Aorta (tissue), 5 donors: ENCODE measurements around the gene PFN3. TPM values are rescaled to one million over a fixed set of nuclear protein-coding genes. Genes with fewer than 3 reads are reported as not detected.

Experiments
- ATAC-seq: fragments of 200-7000 bp; cut with Tn5 transposase; one replicate; pipeline ENCODE4 v1.9.1; 2022; ENCODE audit warnings: moderate library complexity; ENCODE audit not compliant: low FRiP score
- DNase-seq, 2 donors: peaks; one replicate each; pipeline ENCODE4 v3.0.0-alpha.2; 2020
- H3K27ac ChIP-seq, 2 donors: one replicate each; pipeline ENCODE4 v1.5.1; 2013; ENCODE audit warnings: low read length in 2 of 2, mild to moderate bottlenecking in 2 of 2, moderate library complexity in 2 of 2, control low read depth in 1 of 2, inconsistent platforms in 1 of 2, low read depth in 1 of 2
- H3K27me3 ChIP-seq, 2 donors: one replicate each; pipeline ENCODE4 v1.6.1; 2013; ENCODE audit warnings: control low read depth in 1 of 2, low read length in 1 of 2, mild to moderate bottlenecking in 1 of 2, moderate library complexity in 1 of 2; ENCODE audit not compliant: insufficient read depth in 2 of 2, control insufficient read depth in 1 of 2
- H3K36me3 ChIP-seq, 2 donors: one replicate each; pipeline ENCODE4 v1.6.1; 2013; ENCODE audit warnings: control low read depth in 1 of 2, low read length in 1 of 2, mild to moderate bottlenecking in 1 of 2; ENCODE audit not compliant: insufficient read depth in 2 of 2, control insufficient read depth in 1 of 2
- H3K4me1 ChIP-seq, 2 donors: one replicate each; pipeline ENCODE4 v1.6.1; 2013; ENCODE audit warnings: low read length in 2 of 2, control low read depth in 1 of 2, mild to moderate bottlenecking in 1 of 2, moderate library complexity in 1 of 2; ENCODE audit not compliant: insufficient read depth in 2 of 2, control insufficient read depth in 1 of 2
- H3K4me3 ChIP-seq, 2 donors: one replicate each; pipeline ENCODE4 v1.5.1; 2013; ENCODE audit warnings: low read length in 2 of 2, control low read depth in 1 of 2, mild to moderate bottlenecking in 1 of 2
- H3K9me3 ChIP-seq: one replicate; pipeline ENCODE4 v1.6.1; 2013; ENCODE audit warnings: mild to moderate bottlenecking, low read length; ENCODE audit not compliant: control insufficient read depth
- WGBS, 2 donors: extraction: QIAGEN DNeasy Blood & Tissue Kit; methylation state at CpG; one replicate each; pipeline ENCODE4 v1.1.7; 2013; 5-methylcytosine and 5-hydroxymethylcytosine counted together
- intact Hi-C, 2 donors: fragments of 100-400 bp; cut with DNase I; formaldehyde crosslinking; loops; one replicate each; pipeline versions ENCODE4 v1.14.2 to v1.15.0; 2022
- long read RNA-seq, 2 donors: library from polyadenylated mRNA; unstranded; transcript quantifications; one replicate each; pipeline ENCODE4 v2.0.0, GENCODE V29; 2020 to 2021
- polyA plus RNA-seq, 2 donors: library from polyadenylated mRNA; stranded (reverse); fragments of 200-250 nt; gene quantifications; one replicate each; pipeline ENCODE4 v1.2.3, GENCODE V29; 2013
- total RNA-seq, 2 donors: library from RNA; stranded (reverse); fragmentation: NEBNext Ultra II Directional; extraction: Animal tissue kit (Norgen Biotek cat#: 25700); gene quantifications; one replicate each; pipeline ENCODE4 v1.2.1, GENCODE V29; 2021
- donor health status: healthy with polysubstance abuse.
- donor health status: Bipolar disorder and iron deficiency.
- donor health status: DM: no; HTN: no; CAD: no.
- donor health status: DM: no; HTN: no; CAD: no.
- donor health status: DM: yes; HTN: yes; CAD: no.

Gene PFN3
- total RNA-seq (not detected), polyA plus RNA-seq (not detected)
- long read RNA-seq, donor 1 = 0 reads
- long read RNA-seq, donor 2 = 0 reads

GRCh38 chr5:177399997-177400868 is at the start of gene PFN3:
Gene PFN3 (minus strand): TSS chr5:177400661. CDS start chr5:177400576, 85 bp downstream.
- Histone ChIP-seq H3K27ac (no peak within 1 kb of the TSS), H3K4me3 (no peak within 1 kb of the TSS), H3K9me3 (no peaks in the 10 kb centered on the region), H3K4me1 (no peaks in the 10 kb centered on the region), H3K27me3 (peaks cover 0 to 3% of the 10 kb centered on the region in 2 donors), H3K36me3 (no peaks in the 10 kb centered on the region)
- ATAC-seq (no peak), DNase-seq (no peak)
- intact Hi-C loops = no loop called here
- WGBS, 2 donors = 8 to 11% methylated on average over 89 to 92 of the region's 92 CpGs

GRCh38 chr5:177449140-177450061 is 48.9 kb upstream of the PFN3 start:
- H3K27me3 ChIP-seq = no peaks in the 10 kb centered on the region
- H3K4me3 ChIP-seq = no peak overlapping the region
- H3K9me3 ChIP-seq = no peaks in the 10 kb centered on the region
- H3K36me3 ChIP-seq = no peaks in the 10 kb centered on the region
- WGBS, 2 donors = 90% methylated on average over 18 of the region's 18 CpGs
- no peak for ATAC-seq
- no peak overlapping the region for H3K27ac ChIP-seq
- intact Hi-C loops = loop anchor here in 1 of 2 donors (5.0 kb wide), 1 partner anchor 57 kb away; no protein-coding TSS in a partner anchor
- DNase-seq = no peak
- no peaks in the 10 kb centered on the region for H3K4me1 ChIP-seq

- H3K4me1 ChIP-seq = no peaks in the 10 kb centered on the region
- DNase-seq (no peak), ATAC-seq (no peak)
- no peak overlapping the region for H3K4me3 ChIP-seq
- intact Hi-C loops = no loop called here
- H3K27ac ChIP-seq = no peak overlapping the region
- 77 to 78% methylated on average over 6 of the region's 6 CpGs for WGBS, 2 donors
- no peaks in the 10 kb centered on the region for H3K36me3 ChIP-seq
- no peaks in the 10 kb centered on the region for H3K9me3 ChIP-seq
- no peaks in the 10 kb centered on the region for H3K27me3 ChIP-seq
Measured at GRCh38 chr5:177448244-177448950, 47.9 kb upstream of the PFN3 start.

- 2 to 3% methylated on average over 16 to 23 of the region's 23 CpGs for WGBS, 2 donors
- no peaks in the 10 kb centered on the region for H3K27me3 ChIP-seq
- intact Hi-C loops = no loop called here
- peak; percentile 63 for ATAC-seq
- H3K36me3 ChIP-seq = no peaks in the 10 kb centered on the region
- H3K9me3 ChIP-seq = no peaks in the 10 kb centered on the region
- no peaks in the 10 kb centered on the region for H3K4me1 ChIP-seq
- H3K27ac ChIP-seq = no peak overlapping the region
- no peak overlapping the region for H3K4me3 ChIP-seq
- DNase-seq = peak; percentile 88 to 92
Measured at GRCh38 chr5:177447611-177448243, 47.3 kb upstream of the PFN3 start.

GRCh38 chr5:177447066-177447610 is 46.7 kb upstream of the PFN3 start:
- WGBS, 2 donors = 0 to 1% methylated on average over 14 to 51 of the region's 52 CpGs
- ATAC-seq (peak; percentile 4), DNase-seq (peak in 1 of 2 donors; percentile 73)
- Histone ChIP-seq H3K9me3 (no peaks in the 10 kb centered on the region), H3K27ac (no peak overlapping the region), H3K4me3 (peak overlapping the region; percentile 29 to 41), H3K36me3 (no peaks in the 10 kb centered on the region), H3K27me3 (no peaks in the 10 kb centered on the region), H3K4me1 (no peaks in the 10 kb centered on the region)
- intact Hi-C loops = no loop called here

- DNase-seq (peak; percentile 74 to 89), ATAC-seq (peak; percentile 61)
- intact Hi-C loops = no loop called here
- no peaks in the 10 kb centered on the region for H3K36me3 ChIP-seq
- WGBS, 2 donors = 1% methylated on average over 56 to 89 of the region's 89 CpGs
- H3K4me1 ChIP-seq = no peaks in the 10 kb centered on the region
- peak within 1 kb of the TSS; percentile 29 to 41 for H3K4me3 ChIP-seq
- no peaks in the 10 kb centered on the region for H3K27me3 ChIP-seq
- no peak within 1 kb of the TSS for H3K27ac ChIP-seq
- no peaks in the 10 kb centered on the region for H3K9me3 ChIP-seq
Measured at GRCh38 chr5:177446200-177447065, 46.0 kb upstream of the PFN3 start, which contains the start of gene PRR7. Gene PRR7 (plus strand): TSS chr5:177446814. CDS start chr5:177455068, 8,254 bp downstream.

- Histone ChIP-seq H3K27me3 (no peaks in the 10 kb centered on the region), H3K4me1 (no peaks in the 10 kb centered on the region), H3K9me3 (no peaks in the 10 kb centered on the region), H3K36me3 (no peaks in the 10 kb centered on the region), H3K4me3 (no peak overlapping the region), H3K27ac (no peak overlapping the region)
- intact Hi-C loops = no loop called here
- ATAC-seq = no peak
- no peak for DNase-seq
- WGBS, 2 donors = 3 to 4% methylated on average over 8 of the region's 8 CpGs
Measured at GRCh38 chr5:177445917-177446199, 45.4 kb upstream of the PFN3 start.
